Activated naive CD8-positive, alpha-beta T cell (primary cell): ENCODE data around the gene DPM1.

Experiments used
- H3K27ac Mint-ChIP-seq: one replicate; pipeline ENCODE4 v1.8.0; 2021; ENCODE audit warnings: mixed read lengths
- H3K27me3 Mint-ChIP-seq: one replicate; pipeline ENCODE4 v1.8.0; 2021; ENCODE audit warnings: mixed read lengths
- H3K36me3 Mint-ChIP-seq: one replicate; pipeline ENCODE4 v1.8.0; 2021; ENCODE audit warnings: mixed read lengths
- H3K4me1 Mint-ChIP-seq: one replicate; pipeline ENCODE4 v1.8.0; 2021; ENCODE audit warnings: low read depth, mixed read lengths
- H3K4me3 Mint-ChIP-seq: one replicate; pipeline ENCODE4 v1.8.0; 2021; ENCODE audit warnings: mild to moderate bottlenecking, mixed read lengths
- H3K9me3 Mint-ChIP-seq: one replicate; pipeline ENCODE4 v1.8.0; 2021; ENCODE audit warnings: low read depth, mixed read lengths

Gene DPM1

GRCh38 chr20:50957798-50958614 lies at the start of gene DPM1:
DPM1 (minus strand) TSS chr20:50958532; CDS start chr20:50958523, 9 bp downstream.
- Mint-ChIP-seq H3K27me3 (no peaks in the 10 kb centered on the region), H3K36me3 (peaks cover 12% of the 10 kb centered on the region), H3K4me3 (peak within 1 kb of the TSS; percentile 99), H3K4me1 (peaks cover 74% of the 10 kb centered on the region), H3K27ac (peak within 1 kb of the TSS; percentile 100), H3K9me3 (no peaks in the 10 kb centered on the region)

GRCh38 chr20:51005214-51005613 lies 46.9 kb upstream of the DPM1 start:
- no peaks in the 10 kb centered on the region for H3K4me1 Mint-ChIP-seq
- H3K9me3 Mint-ChIP-seq = no peaks in the 10 kb centered on the region
- peaks cover 9% of the 10 kb centered on the region for H3K27me3 Mint-ChIP-seq
- H3K4me3 Mint-ChIP-seq = no peak overlapping the region
- no peak overlapping the region for H3K27ac Mint-ChIP-seq
- H3K36me3 Mint-ChIP-seq = no peaks in the 10 kb centered on the region

GRCh38 chr20:51004781-51005180 lies 46.4 kb upstream of the DPM1 start:
- H3K36me3 Mint-ChIP-seq = no peaks in the 10 kb centered on the region
- H3K27me3 Mint-ChIP-seq = peaks cover 9% of the 10 kb centered on the region
- no peak overlapping the region for H3K4me3 Mint-ChIP-seq
- H3K27ac Mint-ChIP-seq = no peak overlapping the region
- no peaks in the 10 kb centered on the region for H3K9me3 Mint-ChIP-seq
- H3K4me1 Mint-ChIP-seq = no peaks in the 10 kb centered on the region

GRCh38 chr20:51004305-51004727 lies 46.0 kb upstream of the DPM1 start:
- H3K36me3 Mint-ChIP-seq = no peaks in the 10 kb centered on the region
- no peak overlapping the region for H3K4me3 Mint-ChIP-seq
- no peaks in the 10 kb centered on the region for H3K9me3 Mint-ChIP-seq
- no peak overlapping the region for H3K27ac Mint-ChIP-seq
- no peaks in the 10 kb centered on the region for H3K4me1 Mint-ChIP-seq
- peaks cover 10% of the 10 kb centered on the region for H3K27me3 Mint-ChIP-seq

GRCh38 chr20:51003753-51004152 lies 45.4 kb upstream of the DPM1 start:
- H3K9me3 Mint-ChIP-seq = no peaks in the 10 kb centered on the region
- no peaks in the 10 kb centered on the region for H3K4me1 Mint-ChIP-seq
- peaks cover 16% of the 10 kb centered on the region for H3K27me3 Mint-ChIP-seq
- no peaks in the 10 kb centered on the region for H3K36me3 Mint-ChIP-seq
- no peak overlapping the region for H3K27ac Mint-ChIP-seq
- no peak overlapping the region for H3K4me3 Mint-ChIP-seq

- no peaks in the 10 kb centered on the region for H3K4me1 Mint-ChIP-seq
- no peak overlapping the region for H3K4me3 Mint-ChIP-seq
- H3K27ac Mint-ChIP-seq = no peak overlapping the region
- peaks cover 19% of the 10 kb centered on the region for H3K27me3 Mint-ChIP-seq
- no peaks in the 10 kb centered on the region for H3K36me3 Mint-ChIP-seq
- no peaks in the 10 kb centered on the region for H3K9me3 Mint-ChIP-seq
These were observed 44.3 kb upstream of the DPM1 start for GRCh38 chr20:51002633-51003032.

- Mint-ChIP-seq H3K4me1 (no peaks in the 10 kb centered on the region), H3K27me3 (peaks cover 19% of the 10 kb centered on the region), H3K4me3 (no peak overlapping the region), H3K27ac (no peak overlapping the region), H3K36me3 (no peaks in the 10 kb centered on the region), H3K9me3 (no peaks in the 10 kb centered on the region)
These were observed 43.3 kb upstream of the DPM1 start for GRCh38 chr20:51001430-51002265.

- Mint-ChIP-seq H3K27me3 (peaks cover 15% of the 10 kb centered on the region), H3K4me1 (no peaks in the 10 kb centered on the region), H3K4me3 (no peak overlapping the region), H3K27ac (no peak overlapping the region), H3K36me3 (no peaks in the 10 kb centered on the region), H3K9me3 (no peaks in the 10 kb centered on the region)
These were observed 41.0 kb upstream of the DPM1 start for GRCh38 chr20:50999355-50999754.

GRCh38 chr20:50996901-50997865 lies 38.9 kb upstream of the DPM1 start:
- no peaks in the 10 kb centered on the region for H3K36me3 Mint-ChIP-seq
- no peaks in the 10 kb centered on the region for H3K9me3 Mint-ChIP-seq
- no peak overlapping the region for H3K4me3 Mint-ChIP-seq
- H3K4me1 Mint-ChIP-seq = no peaks in the 10 kb centered on the region
- H3K27ac Mint-ChIP-seq = no peak overlapping the region
- peaks cover 10% of the 10 kb centered on the region for H3K27me3 Mint-ChIP-seq

GRCh38 chr20:50995506-50995905 lies 37.2 kb upstream of the DPM1 start:
- H3K9me3 Mint-ChIP-seq = no peaks in the 10 kb centered on the region
- no peak overlapping the region for H3K4me3 Mint-ChIP-seq
- H3K27ac Mint-ChIP-seq = no peak overlapping the region
- no peaks in the 10 kb centered on the region for H3K36me3 Mint-ChIP-seq
- peaks cover 10% of the 10 kb centered on the region for H3K27me3 Mint-ChIP-seq
- H3K4me1 Mint-ChIP-seq = no peaks in the 10 kb centered on the region

GRCh38 chr20:50993876-50994275 lies 35.5 kb upstream of the DPM1 start:
- Mint-ChIP-seq H3K4me3 (no peak overlapping the region), H3K27me3 (peaks cover 4% of the 10 kb centered on the region), H3K9me3 (no peaks in the 10 kb centered on the region), H3K36me3 (no peaks in the 10 kb centered on the region), H3K27ac (no peak overlapping the region), H3K4me1 (no peaks in the 10 kb centered on the region)

GRCh38 chr20:50992733-50993457 lies 34.6 kb upstream of the DPM1 start:
- Mint-ChIP-seq H3K27me3 (no peaks in the 10 kb centered on the region), H3K9me3 (no peaks in the 10 kb centered on the region), H3K4me1 (no peaks in the 10 kb centered on the region), H3K36me3 (no peaks in the 10 kb centered on the region), H3K27ac (no peak overlapping the region), H3K4me3 (no peak overlapping the region)

- Mint-ChIP-seq H3K4me3 (no peak overlapping the region), H3K36me3 (no peaks in the 10 kb centered on the region), H3K9me3 (no peaks in the 10 kb centered on the region), H3K27me3 (peaks cover 2% of the 10 kb centered on the region), H3K4me1 (peaks cover 2% of the 10 kb centered on the region), H3K27ac (no peak overlapping the region)
These were observed 34.0 kb upstream of the DPM1 start for GRCh38 chr20:50992336-50992732.

- H3K9me3 Mint-ChIP-seq = no peaks in the 10 kb centered on the region
- H3K4me1 Mint-ChIP-seq = peaks cover 2% of the 10 kb centered on the region
- H3K4me3 Mint-ChIP-seq = no peak overlapping the region
- H3K27ac Mint-ChIP-seq = no peak overlapping the region
- H3K27me3 Mint-ChIP-seq = peaks cover 10% of the 10 kb centered on the region
- no peaks in the 10 kb centered on the region for H3K36me3 Mint-ChIP-seq
These were observed 32.7 kb upstream of the DPM1 start for GRCh38 chr20:50991076-50991475.
